Astrocyte of the cerebellum (primary cell): ENCODE results near the gene PTOV1.
A peak's percentile ranks its signal among the peaks of the same experiment; 100 is the strongest.

Source experiments
- DNase-seq: peaks from one replicate; pipeline ENCODE4 v3.0.0-alpha.2; 2011; ENCODE audit warnings: low read depth
- H3K4me3 ChIP-seq: 2 replicates; pipeline ENCODE4 v1.5.1; 2011; ENCODE audit warnings: mild to moderate bottlenecking, low read depth, low read length, moderate library complexity
- CTCF ChIP-seq: IDR thresholded peaks from 2 replicates; pipeline ENCODE4 v1.5.1; 2012; ENCODE audit warnings: low read length, low read depth, moderate library complexity, mild to moderate bottlenecking; ENCODE audit errors: missing control alignments
- in situ Hi-C: cut with HindIII; loops from 2 replicates; pipeline ENCODE4 v1.10.0; 2017; ENCODE audit warnings: low sequenced_read_pairs

The PTOV1 gene

GRCh38 chr19:49846408-49846807 is 4.6 kb upstream of the PTOV1 start:
- TF ChIP-seq CTCF: no peak
- no peak overlapping the region for H3K4me3 ChIP-seq
- no peak for DNase-seq
- in situ Hi-C loops: no loop called here

GRCh38 chr19:49847731-49848696 is 2.9 kb upstream of the PTOV1 start:
- DNase-seq: peak; percentile 81
- in situ Hi-C loops: no loop called here
- H3K4me3 ChIP-seq: no peak overlapping the region
- no peak for TF ChIP-seq CTCF

GRCh38 chr19:49848938-49849337 is 2.0 kb upstream of the PTOV1 start:
- H3K4me3 ChIP-seq: no peak overlapping the region
- in situ Hi-C loops: no loop called here
- DNase-seq: no peak
- no peak for TF ChIP-seq CTCF

GRCh38 chr19:49849433-49850220 is 1.3 kb upstream of the PTOV1 start:
- H3K4me3 ChIP-seq: peak overlapping the region; percentile 82
- in situ Hi-C loops: no loop called here
- TF ChIP-seq CTCF: no peak
- no peak for DNase-seq

GRCh38 chr19:49850221-49850486 is 805 bp upstream of the PTOV1 start:
- in situ Hi-C loops: no loop called here
- TF ChIP-seq CTCF: no peak
- no peak for DNase-seq
- H3K4me3 ChIP-seq: peak overlapping the region; percentile 82

GRCh38 chr19:49851456-49852259 is 699 bp downstream of the PTOV1 start:
- no peak for TF ChIP-seq CTCF
- H3K4me3 ChIP-seq: peak overlapping the region; percentile 82
- in situ Hi-C loops: no loop called here
- DNase-seq: no peak
